Measurements from ENCODE around the gene LBX2. TPM values are rescaled to one million over a fixed set of nuclear protein-coding genes. Genes with fewer than 3 reads are reported as not detected.
A peak's percentile ranks its signal among the peaks of the same experiment; 100 is the strongest.

Gene LBX2
- total RNA-seq, 1 donor from 2014 or later = 0.40 TPM

GRCh38 chr2:74457549-74458131 lies 41.8 kb downstream of the LBX2 start:
- Mint-ChIP-seq H3K4me1 (peaks cover 56% of the 10 kb centered on the region), H3K27me3 (no peaks in the 10 kb centered on the region), H3K27ac (peak overlapping the region; percentile 100), H3K4me3 (peak overlapping the region; percentile 100), H3K9me3 (no peaks in the 10 kb centered on the region), H3K36me3 (ENCODE audit: low read depth) (peaks cover 41% of the 10 kb centered on the region)
- DNase-seq = peak; percentile 93
- intact Hi-C loops (cut with micrococcal nuclease) = loop anchor here (1.0 to 5.0 kb wide), 4 partner anchors 8 to 1225 kb away; partner anchors contain the start of genes ALMS1, CCT7, MOGS and MRPL53

GRCh38 chr2:74457129-74457548 lies 42.3 kb downstream of the LBX2 start:
- H3K27ac Mint-ChIP-seq = peak overlapping the region; percentile 100
- H3K4me3 Mint-ChIP-seq = peak overlapping the region; percentile 100
- no peaks in the 10 kb centered on the region for H3K9me3 Mint-ChIP-seq
- intact Hi-C loops (cut with micrococcal nuclease) = loop anchor here (1.0 to 5.0 kb wide), 3 partner anchors 8 to 1225 kb away; partner anchors contain the start of genes ALMS1, CCT7, MOGS and PRADC1
- peaks cover 38% of the 10 kb centered on the region for H3K36me3 Mint-ChIP-seq (ENCODE audit: low read depth)
- DNase-seq = no peak
- no peaks in the 10 kb centered on the region for H3K27me3 Mint-ChIP-seq
- H3K4me1 Mint-ChIP-seq = peaks cover 60% of the 10 kb centered on the region

DNA sequence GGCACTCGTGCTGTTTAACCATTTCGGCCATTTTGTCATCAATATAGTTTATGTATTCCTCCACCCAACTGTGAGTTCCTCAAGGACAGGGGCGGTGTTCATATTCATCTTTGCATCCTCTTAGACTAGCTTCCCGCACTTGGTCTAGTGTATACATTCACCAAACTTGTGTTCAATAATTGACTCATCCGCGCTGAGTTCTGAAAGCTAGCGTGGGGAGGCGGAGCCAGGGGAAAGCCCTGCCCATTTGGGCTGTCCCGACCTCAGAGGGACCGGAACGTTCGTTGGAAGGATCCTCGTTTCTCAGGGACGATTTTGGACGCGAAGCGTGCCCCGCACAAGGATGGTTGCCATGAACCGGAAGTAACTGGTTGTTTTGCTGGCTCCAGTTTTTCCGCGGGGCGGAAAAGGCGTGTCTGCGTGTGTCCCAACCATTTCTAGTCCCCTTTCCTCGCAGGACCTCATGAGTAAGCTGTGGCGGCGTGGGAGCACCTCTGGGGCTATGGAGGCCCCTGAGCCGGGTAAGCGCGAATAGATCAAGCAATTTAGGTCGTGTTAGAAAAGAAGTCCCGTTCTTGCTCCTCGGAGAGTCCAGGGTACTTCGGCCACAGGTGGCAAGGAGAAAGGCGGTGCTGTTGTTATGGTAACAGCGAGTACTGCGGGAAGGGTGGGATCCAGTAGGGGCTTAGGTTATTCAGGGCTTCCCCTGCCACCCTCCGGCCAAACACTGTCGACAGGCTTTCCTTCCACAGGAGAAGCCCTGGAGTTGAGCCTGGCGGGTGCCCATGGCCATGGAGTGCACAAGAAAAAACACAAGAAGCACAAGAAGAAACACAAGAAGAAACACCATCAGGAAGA lies 44.5 kb downstream of the LBX2 start, which contains the start of gene INO80B:
Gene INO80B (plus strand): TSS at position 434 of the 858 bp plus-strand sequence. CDS start 30 bp downstream, at position 464.
- peaks cover 57% of the 10 kb centered on the region for H3K4me1 Mint-ChIP-seq
- H3K4me3 Mint-ChIP-seq = peak within 1 kb of the TSS; percentile 100

GRCh38 chr2:74450570-74451190 lies 48.7 kb downstream of the LBX2 start:
- DNase-seq = no peak
- H3K27me3 Mint-ChIP-seq = peaks cover 6% of the 10 kb centered on the region
- H3K9me3 Mint-ChIP-seq = no peaks in the 10 kb centered on the region
- no peak overlapping the region for H3K27ac Mint-ChIP-seq
- intact Hi-C loops (cut with micrococcal nuclease) = no loop called here
- H3K4me1 Mint-ChIP-seq = peaks cover 26% of the 10 kb centered on the region
- no peak overlapping the region for H3K4me3 Mint-ChIP-seq
- H3K36me3 Mint-ChIP-seq (ENCODE audit: low read depth) = peaks cover 10% of the 10 kb centered on the region

More for the DNA sequence above, 44.5 kb downstream of the LBX2 start, which contains the start of gene INO80B:
- peak; percentile 100 for DNase-seq
- Mint-ChIP-seq H3K36me3 (ENCODE audit: low read depth) (peaks cover 30% of the 10 kb centered on the region), H3K27ac (peak within 1 kb of the TSS; percentile 97), H3K27me3 (no peaks in the 10 kb centered on the region), H3K9me3 (no peaks in the 10 kb centered on the region)
- intact Hi-C loops (cut with micrococcal nuclease) = loop anchor here (1.0 to 5.0 kb wide), 9 partner anchors 15 to 1223 kb away; partner anchors contain the start of genes ALMS1, AUP1, C2orf81 and CCT7

- intact Hi-C loops (cut with micrococcal nuclease) = no loop called here
- H3K36me3 Mint-ChIP-seq (ENCODE audit: low read depth) = no peaks in the 10 kb centered on the region
- H3K4me3 Mint-ChIP-seq = no peak overlapping the region
- H3K9me3 Mint-ChIP-seq = no peaks in the 10 kb centered on the region
- H3K27ac Mint-ChIP-seq = no peak overlapping the region
- peaks cover 15% of the 10 kb centered on the region for H3K4me1 Mint-ChIP-seq
- peaks cover 21% of the 10 kb centered on the region for H3K27me3 Mint-ChIP-seq
- no peak for DNase-seq
These were observed 50.6 kb downstream of the LBX2 start for GRCh38 chr2:74448771-74449170.

Other genes starting within 250 kb of the LBX2 start
- gene SLC4A5, start 156.2 kb downstream of the LBX2 start, total RNA-seq = 0.93 and 1.4 TPM in 2 replicates
- 87.1 and 87.2 TPM in 2 replicates for gene DCTN1, start 119.3 kb downstream of the LBX2 start, total RNA-seq
- gene C2orf81, start 78.0 kb downstream of the LBX2 start, total RNA-seq = 1.7 and 2.0 TPM in 2 replicates
- 72.1 and 78.2 TPM in 2 replicates for gene WDR54, start 77.9 kb downstream of the LBX2 start, total RNA-seq
- 1.1 and 2.2 TPM in 2 replicates for gene RTKN, start 57.7 kb downstream of the LBX2 start, total RNA-seq
- 51.8 and 54.5 TPM in 2 replicates for gene INO80B, start 44.5 kb downstream of the LBX2 start, total RNA-seq
- 28.8 and 29.0 TPM in 2 replicates for gene WBP1, start 41.2 kb downstream of the LBX2 start, total RNA-seq
- gene MOGS, start 34.2 kb downstream of the LBX2 start, total RNA-seq = 84.2 and 85.7 TPM in 2 replicates
- gene MRPL53, start 26.9 kb downstream of the LBX2 start, total RNA-seq = 89.0 and 115 TPM in 2 replicates
- gene CCDC142, start 16.6 kb downstream of the LBX2 start, total RNA-seq = 26.5 and 26.9 TPM in 2 replicates
- gene TTC31, start 16.5 kb downstream of the LBX2 start, total RNA-seq = 27.1 and 31.5 TPM in 2 replicates
- 43.3 and 45.8 TPM in 2 replicates for gene PCGF1, start 8.1 kb upstream of the LBX2 start, total RNA-seq
- 0.54 and 0.70 TPM in 2 replicates for gene TLX2, start 14.8 kb upstream of the LBX2 start, total RNA-seq
- gene DQX1, start 26.6 kb upstream of the LBX2 start, total RNA-seq = 0.59 and 0.68 TPM in 2 replicates
- 170 and 173 TPM in 2 replicates for gene AUP1, start 30.1 kb upstream of the LBX2 start, total RNA-seq
- 49.6 and 56.4 TPM in 2 replicates for gene HTRA2, start 30.3 kb upstream of the LBX2 start, total RNA-seq
- gene LOXL3, start 54.3 kb upstream of the LBX2 start, total RNA-seq = 1.5 and 1.7 TPM in 2 replicates
- gene DOK1, start 55.1 kb upstream of the LBX2 start, total RNA-seq = 33.8 and 34.2 TPM in 2 replicates
- gene M1AP, start 148.7 kb upstream of the LBX2 start, total RNA-seq = not detected in 2 replicates
- 3.5 and 4.8 TPM in 2 replicates for gene SEMA4F, start 154.6 kb upstream of the LBX2 start, total RNA-seq